BJ (cell line): ENCODE measurements around the gene MAP1LC3B. TPM values are rescaled to one million over a fixed set of nuclear protein-coding genes. Genes with fewer than 3 reads are reported as not detected.

ENCODE experiments used
- CTCF ChIA-PET: fragments of 350-600 bp; formaldehyde crosslinking; extraction: SDS; loops from one replicate; lab custom pipeline; 2021; ENCODE audit warnings: antibody characterized with exemption, inconsistent platforms; lab: Yijun Ruan, JAX
- POLR2A ChIA-PET: fragments of 300-600 bp; sonication (Branson Sonifier 250); formaldehyde crosslinking; extraction: SDS; loops from one replicate; lab custom pipeline; 2021; ENCODE audit warnings: antibody characterized with exemption; lab: Charles Lee
- DNase-seq: peaks from one replicate; pipeline ENCODE4 v3.0.0-alpha.2; 2011; ENCODE audit warnings: low read depth
- H3K27me3 ChIP-seq: 2 replicates; pipeline ENCODE4 v1.6.0; 2011; ENCODE audit warnings: low read length; ENCODE audit not compliant: control insufficient read depth, insufficient read depth
- H3K36me3 ChIP-seq: 2 replicates; pipeline ENCODE4 v1.5.1; 2011; ENCODE audit warnings: low read length; ENCODE audit not compliant: control insufficient read depth, insufficient read depth
- H3K4me3 ChIP-seq: 2 replicates; pipeline ENCODE4 v1.5.1; 2011; ENCODE audit warnings: low read depth, mild to moderate bottlenecking, control low read depth, low read length
- polyA plus RNA-seq: library from polyadenylated mRNA; depleted of rRNA; stranded (reverse); fragments of >200 nt; gene quantifications from 2 replicates; pipeline ENCODE4 v1.2.3, GENCODE V29; 2011
- TF ChIP-seq, protein P1 (sequence below): IDR thresholded peaks from 2 replicates; pipeline ENCODE4 v1.5.1; 2011; ENCODE audit warnings: low read depth, mild to moderate bottlenecking, control low read depth, inconsistent platforms, low read length, moderate library complexity; ENCODE audit not compliant: insufficient read depth

MAP1LC3B gene
- polyA plus RNA-seq, 1 experiment, result 29.0 TPM

DNA sequence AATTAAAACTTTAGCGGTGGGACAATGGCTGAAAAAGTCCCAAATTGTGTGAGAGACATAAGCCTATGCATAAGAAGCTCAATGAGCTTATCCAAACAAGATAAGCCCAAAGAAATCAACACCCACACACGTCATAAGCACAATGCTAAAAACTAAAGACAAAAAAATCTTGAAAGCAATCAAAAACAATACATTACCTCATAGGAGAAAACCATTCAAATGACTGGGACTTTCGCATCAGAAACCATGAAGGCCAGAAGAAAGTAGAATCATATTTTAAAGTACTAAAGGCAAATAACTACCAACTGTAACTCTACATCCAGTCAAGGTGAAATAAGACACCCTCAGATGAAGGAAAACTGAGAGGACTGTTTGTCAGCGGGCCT is 50.4 kb downstream of the MAP1LC3B start:
- TF ChIP-seq, protein P1, sequence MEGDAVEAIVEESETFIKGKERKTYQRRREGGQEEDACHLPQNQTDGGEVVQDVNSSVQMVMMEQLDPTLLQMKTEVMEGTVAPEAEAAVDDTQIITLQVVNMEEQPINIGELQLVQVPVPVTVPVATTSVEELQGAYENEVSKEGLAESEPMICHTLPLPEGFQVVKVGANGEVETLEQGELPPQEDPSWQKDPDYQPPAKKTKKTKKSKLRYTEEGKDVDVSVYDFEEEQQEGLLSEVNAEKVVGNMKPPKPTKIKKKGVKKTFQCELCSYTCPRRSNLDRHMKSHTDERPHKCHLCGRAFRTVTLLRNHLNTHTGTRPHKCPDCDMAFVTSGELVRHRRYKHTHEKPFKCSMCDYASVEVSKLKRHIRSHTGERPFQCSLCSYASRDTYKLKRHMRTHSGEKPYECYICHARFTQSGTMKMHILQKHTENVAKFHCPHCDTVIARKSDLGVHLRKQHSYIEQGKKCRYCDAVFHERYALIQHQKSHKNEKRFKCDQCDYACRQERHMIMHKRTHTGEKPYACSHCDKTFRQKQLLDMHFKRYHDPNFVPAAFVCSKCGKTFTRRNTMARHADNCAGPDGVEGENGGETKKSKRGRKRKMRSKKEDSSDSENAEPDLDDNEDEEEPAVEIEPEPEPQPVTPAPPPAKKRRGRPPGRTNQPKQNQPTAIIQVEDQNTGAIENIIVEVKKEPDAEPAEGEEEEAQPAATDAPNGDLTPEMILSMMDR, result no peak
- DNase-seq, result no peak
- CTCF ChIA-PET, result interaction anchor here (0.8 kb wide), 1 partner anchor 128 kb away, joined by 3 read pairs; no protein-coding TSS in a partner anchor
- Histone ChIP-seq H3K27me3 (no peaks in the 10 kb centered on the region), H3K4me3 (no peak overlapping the region), H3K36me3 (peaks cover 1% of the 10 kb centered on the region; the same call in 1 of the 2 replicates)
- POLR2A ChIA-PET, result no interaction called here

DNA sequence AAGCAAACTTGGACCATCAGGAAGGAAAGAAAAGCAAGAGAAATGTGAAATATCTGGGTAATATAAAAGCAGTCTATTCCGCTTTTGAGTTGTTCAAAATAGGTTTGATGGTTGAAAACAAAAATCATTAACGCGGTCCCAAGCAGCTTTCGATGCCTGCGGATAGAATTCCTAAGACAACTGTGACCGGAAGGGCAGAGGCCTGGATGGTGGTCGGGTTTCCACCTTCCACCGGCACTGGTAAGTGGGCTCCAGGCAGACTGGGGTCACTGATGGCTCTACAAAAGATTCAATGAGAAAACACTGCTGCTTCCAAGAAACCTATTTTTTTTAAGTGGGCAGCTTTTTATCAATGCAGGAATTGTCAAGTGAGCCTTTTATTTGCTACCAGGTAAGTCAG is 50.9 kb downstream of the MAP1LC3B start:
- Histone ChIP-seq H3K36me3 (peaks cover 1% of the 10 kb centered on the region; the same call in 1 of the 2 replicates), H3K27me3 (no peaks in the 10 kb centered on the region), H3K4me3 (no peak overlapping the region)
- ChIA-PET POLR2A (no interaction called here), CTCF (interaction anchor here (0.8 kb wide), 1 partner anchor 20 kb away, joined by 3 read pairs; no protein-coding TSS in a partner anchor)
- no peak for DNase-seq
- TF ChIP-seq, protein P1, result no peak

DNA sequence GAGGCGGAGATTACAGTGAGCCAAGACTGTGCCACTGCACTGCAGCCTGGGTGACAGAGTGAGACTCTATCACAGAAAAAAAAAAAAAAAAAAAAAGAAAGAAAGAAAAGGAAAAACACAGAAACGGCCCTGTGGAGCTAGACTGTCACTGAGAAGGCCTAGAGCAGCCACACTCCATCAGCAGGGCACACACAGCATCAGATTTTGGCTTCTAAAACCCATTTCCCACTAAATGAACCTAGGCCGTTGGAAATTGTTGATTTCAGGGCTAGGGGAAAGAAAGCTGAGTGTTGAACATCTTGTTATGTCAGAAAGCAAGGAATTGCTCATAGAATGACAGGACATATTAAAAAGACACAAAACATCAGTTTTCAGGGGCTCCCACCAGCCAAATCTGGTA is 51.8 kb downstream of the MAP1LC3B start:
- TF ChIP-seq, protein P1, result no peak
- DNase-seq, result no peak
- Histone ChIP-seq H3K27me3 (no peaks in the 10 kb centered on the region), H3K4me3 (no peak overlapping the region), H3K36me3 (peaks cover 3% of the 10 kb centered on the region; the same call in 1 of the 2 replicates)
- POLR2A ChIA-PET, result no interaction called here
- CTCF ChIA-PET, result interaction anchor here (0.8 to 1.7 kb wide), 4 partner anchors 8 to 192 kb away, joined by 3 to 4 read pairs (median 3); no protein-coding TSS in a partner anchor

DNA sequence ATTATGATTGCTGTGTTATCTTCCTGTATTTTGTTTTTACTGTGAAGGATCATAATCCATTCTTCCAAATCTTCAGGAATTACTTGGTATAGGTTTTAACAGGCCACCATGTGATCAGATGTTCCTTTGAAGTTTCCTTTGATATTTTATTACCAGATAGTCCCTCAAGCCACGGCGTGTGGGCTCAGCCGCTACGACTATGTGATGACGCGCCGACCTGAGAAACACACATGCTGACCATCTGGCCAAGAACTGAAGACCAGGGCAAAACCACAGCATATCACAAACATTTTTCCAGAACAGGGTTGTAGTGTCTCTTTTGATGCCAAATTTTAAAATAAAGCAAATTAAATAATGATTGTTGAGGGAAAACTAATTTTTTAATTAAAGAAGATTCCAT is 53.4 kb downstream of the MAP1LC3B start:
- POLR2A ChIA-PET, result no interaction called here
- H3K36me3 ChIP-seq, result peaks cover 3% of the 10 kb centered on the region; the same call in 1 of the 2 replicates
- TF ChIP-seq, protein P1, result no peak
- DNase-seq, result no peak
- no peaks in the 10 kb centered on the region for H3K27me3 ChIP-seq
- CTCF ChIA-PET, result interaction anchor here (1.7 kb wide), 1 partner anchor 10 kb away, joined by 4 read pairs; no protein-coding TSS in a partner anchor
- no peak overlapping the region for H3K4me3 ChIP-seq

DNA sequence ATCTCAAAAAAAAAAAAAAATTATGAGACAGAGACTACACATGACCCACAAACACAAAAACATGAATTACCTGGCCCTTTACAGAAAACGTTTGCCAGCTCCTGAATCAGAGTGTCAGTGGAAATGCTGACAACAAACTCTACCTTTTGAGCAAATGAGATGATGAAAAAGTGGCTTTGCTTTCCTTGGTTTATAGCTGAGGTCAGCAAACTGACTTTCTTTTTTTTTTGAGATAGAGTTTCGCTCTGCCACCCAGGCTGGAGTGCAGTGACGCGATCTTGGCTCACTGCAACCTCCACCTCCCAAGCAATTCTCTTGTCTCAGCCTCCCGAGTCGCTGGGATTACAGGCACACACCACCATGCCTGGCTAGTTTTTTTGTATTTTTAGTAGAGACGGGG is 54.3 kb downstream of the MAP1LC3B start:
- no peaks in the 10 kb centered on the region for H3K27me3 ChIP-seq
- DNase-seq, result no peak
- peaks cover 3% of the 10 kb centered on the region; the same call in 1 of the 2 replicates for H3K36me3 ChIP-seq
- TF ChIP-seq, protein P1, result no peak
- H3K4me3 ChIP-seq, result no peak overlapping the region
- ChIA-PET CTCF (interaction anchor here (0.6 kb wide), 1 partner anchor 15 kb away, joined by 4 read pairs; no protein-coding TSS in a partner anchor), POLR2A (no interaction called here)
